B cell (primary cell): ENCODE data around the gene CHST11. TPM values are rescaled to one million over a fixed set of nuclear protein-coding genes. Genes with fewer than 3 reads are reported as not detected.

ENCODE experiments used
- ATAC-seq: fragments of 200-7000 bp; cut with Tn5 transposase; one replicate; pipeline ENCODE4 v1.10.0; 2021; ENCODE audit warnings: low read depth, mild to moderate bottlenecking, moderate number of reproducible peaks, moderate library complexity
- CTCF ChIA-PET: fragments of 350-600 bp; sonication (Branson Sonifier 250); formaldehyde crosslinking; loops from one replicate; lab custom pipeline; 2021; ENCODE audit warnings: antibody characterized with exemption, inconsistent platforms; lab: Charles Lee
- POLR2A ChIA-PET: fragments of 350-600 bp; sonication (Branson Sonifier 250); formaldehyde crosslinking; loops from one replicate; lab custom pipeline; 2021; ENCODE audit warnings: antibody characterized with exemption; lab: Charles Lee
- DNase-seq: peaks from one replicate; pipeline ENCODE4 v3.0.0; 2013
- H2AFZ ChIP-seq: 2 replicates; pipeline ENCODE4 v1.6.1; 2012; ENCODE audit warnings: mild to moderate bottlenecking, low read depth, low read length; ENCODE audit not compliant: insufficient read depth, poor library complexity, severe bottlenecking
- H3K27ac ChIP-seq, 2 donors: 1 replicate in 1 of 2; 2 replicates in 1 of 2; pipeline ENCODE4 v1.5.1; 2012 to 2013; ENCODE audit warnings: low read length in 2 of 2, mild to moderate bottlenecking in 2 of 2, moderate library complexity in 1 of 2
- H3K27me3 ChIP-seq, 4 experiments: fragments of 200-600 bp in 1 of 4; sonication (generic) in 1 of 4; replicated peaks in 1 of 4; 1 replicate in 2 of 4; 2 replicates in 2 of 4; pipeline versions ENCODE4 v1.6.1 to v1.7.0; 2013 to 2016; ENCODE audit warnings: low read length in 3 of 4, mild to moderate bottlenecking in 2 of 4, mixed read lengths in 1 of 4, moderate library complexity in 1 of 4; ENCODE audit not compliant: insufficient read depth in 4 of 4, control insufficient read depth in 3 of 4; ENCODE audit errors: control extremely low read depth in 1 of 4
- H3K36me3 ChIP-seq, 2 experiments: replicated peaks in 1 of 2; 1 replicate in 1 of 2; 2 replicates in 1 of 2; pipeline versions ENCODE4 v1.6.1 to v1.7.1; 2013; ENCODE audit warnings: low read length in 1 of 2; ENCODE audit not compliant: insufficient read depth in 2 of 2, control insufficient read depth in 1 of 2; ENCODE audit errors: control extremely low read depth in 1 of 2, extremely low read depth in 1 of 2
- H3K4me1 ChIP-seq, 2 donors: fragments of 200-600 bp in 1 of 2; sonication (generic) in 1 of 2; 1 replicate in 1 of 2; 2 replicates in 1 of 2; pipeline versions ENCODE4 v1.5.1 to v1.6.1; 2013 to 2017; ENCODE audit warnings: low read length in 2 of 2; ENCODE audit not compliant: control insufficient read depth in 2 of 2, insufficient read depth in 2 of 2
- H3K4me2 ChIP-seq: replicated peaks from 2 replicates; pipeline ENCODE3; 2012; ENCODE audit warnings: mild to moderate bottlenecking, low read depth, low read length; ENCODE audit not compliant: poor library complexity, severe bottlenecking
- H3K4me3 ChIP-seq, 5 experiments: fragments of 200-600 bp in 1 of 5; sonication (generic) in 1 of 5; 1 replicate in 3 of 5; 2 replicates in 2 of 5; pipeline versions ENCODE4 v1.5.1 to v1.7.0; 2011 to 2016; ENCODE audit warnings: low read length in 4 of 5, mild to moderate bottlenecking in 4 of 5, low read depth in 2 of 5, control low read depth in 1 of 5, moderate library complexity in 1 of 5; ENCODE audit not compliant: insufficient read depth in 1 of 5; ENCODE audit errors: control extremely low read depth in 1 of 5, extremely low read depth in 1 of 5
- H3K79me2 ChIP-seq: fragments of 200-600 bp; sonication (generic); one replicate; pipeline ENCODE4 v1.6.0; 2016; ENCODE audit warnings: low read length; ENCODE audit not compliant: control insufficient read depth, insufficient read depth
- H3K9ac ChIP-seq: fragments of 200-600 bp; sonication (generic); 2 replicates; pipeline ENCODE4 v1.6.1; 2017; ENCODE audit warnings: mild to moderate bottlenecking, low read length, moderate library complexity
- H3K9me3 ChIP-seq, 3 donors: one replicate each; pipeline versions ENCODE4 v1.6.1 to v1.7.1; 2013; ENCODE audit warnings: low read length in 2 of 3; ENCODE audit not compliant: control insufficient read depth in 2 of 3, insufficient read depth in 1 of 3; ENCODE audit errors: control extremely low read depth in 1 of 3
- H4K20me1 ChIP-seq: 2 replicates; pipeline ENCODE4 v1.6.0; 2012; ENCODE audit warnings: mild to moderate bottlenecking, low read length; ENCODE audit not compliant: insufficient read depth, control insufficient read depth, poor library complexity, severe bottlenecking
- H3K27ac Mint-ChIP-seq: one replicate; pipeline ENCODE4 v1.8.0; 2021; ENCODE audit warnings: mixed read lengths
- H3K27me3 Mint-ChIP-seq: one replicate; pipeline ENCODE4 v1.8.0; 2021; ENCODE audit warnings: mixed read lengths
- H3K4me1 Mint-ChIP-seq: one replicate; pipeline ENCODE4 v1.8.0; 2021; ENCODE audit warnings: mixed read lengths
- H3K4me3 Mint-ChIP-seq: one replicate; pipeline ENCODE4 v1.8.0; 2021; ENCODE audit warnings: mixed read lengths
- H3K9me3 Mint-ChIP-seq: one replicate; pipeline ENCODE4 v1.8.0; 2022; ENCODE audit warnings: mixed read lengths; ENCODE audit not compliant: insufficient read depth
- CTCF ChIP-seq: fragments of 200-600 bp; IDR thresholded peaks from one replicate; pipeline ENCODE4 v1.8.0; 2022; ENCODE audit warnings: antibody characterized with exemption, mild to moderate bottlenecking
- EZH2 ChIP-seq: IDR thresholded peaks from 2 replicates; pipeline ENCODE4 v1.6.1; 2012; ENCODE audit warnings: borderline replicate concordance, low read depth, mild to moderate bottlenecking, moderate library complexity, low read length; ENCODE audit not compliant: insufficient read depth, poor library complexity, severe bottlenecking
- WGBS: methylation state at CpG from one replicate; pipeline ENCODE4 v1.1.5; 2013; ENCODE audit warnings: missing lambda C conversion rate; ENCODE audit not compliant: insufficient coverage; 5-methylcytosine and 5-hydroxymethylcytosine counted together
- intact Hi-C: fragments of 100-400 bp; cut with micrococcal nuclease; formaldehyde crosslinking; loops from one replicate; pipeline ENCODE4 v1.10.0; 2022
- polyA plus RNA-seq: library from polyadenylated mRNA; depleted of rRNA; stranded (reverse); fragments of >200 nt; gene quantifications from 2 replicates; pipeline ENCODE4 v1.2.3, GENCODE V29; 2012
- total RNA-seq, 2 donors: library from RNA; stranded (reverse); fragments of 120-200 nt in 1 of 2; gene quantifications; 1 replicate in 1 of 2; 2 replicates in 1 of 2; pipeline versions ENCODE4 v1.2.3 to v1.2.4, GENCODE V29; 2013 to 2022

CHST11 gene
- total and polyA plus RNA-seq, 2 donors (not counting 1 experiment from before 2014, with no cell fraction given) = 46.3 to 152 TPM

DNA sequence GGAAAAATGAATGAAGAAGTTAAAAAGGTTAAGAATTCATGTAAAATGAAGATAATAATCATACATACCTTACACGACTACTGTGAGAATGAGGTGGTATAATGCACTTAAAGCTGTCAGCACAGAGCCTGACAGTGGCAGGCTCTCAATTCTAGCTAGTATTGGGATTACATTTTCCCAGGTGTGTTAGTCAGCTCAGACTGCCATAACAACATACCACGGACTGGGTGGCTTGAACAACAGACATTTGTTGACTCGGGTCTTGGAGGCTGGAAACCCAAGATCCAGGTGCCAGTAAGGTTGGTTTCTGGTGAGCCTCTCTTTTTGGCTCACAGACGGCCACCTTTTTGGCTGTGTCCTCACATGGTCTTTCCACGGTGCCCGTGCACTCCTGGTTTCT, 167.8 kb downstream of the CHST11 start:
- peaks cover 25% of the 10 kb centered on the region for H4K20me1 ChIP-seq
- peaks cover 0 to 2% of the 10 kb centered on the region in 2 experiments for H3K36me3 ChIP-seq
- peaks cover 57% of the 10 kb centered on the region for H3K4me1 Mint-ChIP-seq
- H3K9me3 ChIP-seq = no peaks in the 10 kb centered on the region
- H3K27me3 ChIP-seq = no peaks in the 10 kb centered on the region
- H2AFZ ChIP-seq = no peak overlapping the region
- H3K79me2 ChIP-seq = peaks cover 97% of the 10 kb centered on the region
- no peaks in the 10 kb centered on the region for H3K9me3 Mint-ChIP-seq
- H3K27me3 Mint-ChIP-seq = no peaks in the 10 kb centered on the region
- no peak for ATAC-seq
- 100% methylated on average over 5 of the region's 6 CpGs for WGBS
- TF ChIP-seq CTCF = no peak
- no peak for TF ChIP-seq EZH2
- H3K4me2 ChIP-seq = no peak overlapping the region
- no peak overlapping the region for H3K9ac ChIP-seq
- CTCF ChIA-PET = no interaction called here
- POLR2A ChIA-PET = no interaction called here
- no peak overlapping the region for H3K27ac ChIP-seq
- no peak overlapping the region for H3K4me3 ChIP-seq
- peaks cover 0 to 12% of the 10 kb centered on the region in 2 donors for H3K4me1 ChIP-seq
- intact Hi-C loops = no loop called here
- no peak overlapping the region for H3K27ac Mint-ChIP-seq
- no peak for DNase-seq
- no peak overlapping the region for H3K4me3 Mint-ChIP-seq

DNA sequence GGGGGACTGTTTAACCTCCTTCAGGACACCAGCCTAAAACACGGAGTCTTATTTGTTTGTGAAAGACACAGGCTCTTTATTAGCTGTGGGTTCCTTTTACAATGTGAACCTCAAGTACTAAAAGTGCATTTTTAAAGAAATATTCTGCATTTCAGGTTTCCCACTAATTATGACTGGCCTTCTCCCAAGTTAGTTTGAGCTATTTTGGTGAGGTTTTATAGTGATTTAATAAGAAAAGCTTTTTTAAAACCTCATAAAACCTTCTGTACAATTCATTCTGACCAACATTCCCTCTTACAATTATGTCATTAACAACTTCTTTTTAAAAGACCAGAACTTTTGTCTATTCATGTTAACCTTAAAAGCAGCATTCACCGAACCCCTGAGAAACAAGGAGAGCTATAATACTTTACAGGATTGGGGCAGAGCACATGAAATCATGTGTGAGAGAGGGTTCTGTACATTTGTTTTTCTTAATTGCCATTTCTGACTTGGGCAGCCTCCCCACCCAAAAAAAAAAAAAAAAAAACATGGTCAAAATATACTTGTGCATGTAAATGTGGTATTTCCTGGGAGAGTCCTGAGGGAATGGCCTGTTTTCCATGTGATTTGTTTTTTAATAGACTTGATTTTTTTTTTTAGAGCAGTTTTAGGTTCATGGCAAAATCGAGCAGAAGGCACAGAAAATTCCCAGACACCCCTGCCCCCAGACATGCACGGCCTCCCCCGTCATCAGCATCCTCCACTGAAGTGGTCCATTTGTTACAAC, 169.5 kb downstream of the CHST11 start:
- H3K4me3 Mint-ChIP-seq = no peak overlapping the region

More for the DNA sequence above, 169.5 kb downstream of the CHST11 start:
- H3K9ac ChIP-seq = no peak overlapping the region
- DNase-seq (no peak), ATAC-seq (no peak)
- Mint-ChIP-seq H3K27me3 (no peaks in the 10 kb centered on the region), H3K4me1 (peaks cover 55% of the 10 kb centered on the region), H3K27ac (peak overlapping the region; percentile 17), H3K9me3 (no peaks in the 10 kb centered on the region)
- peaks cover 99% of the 10 kb centered on the region for H3K79me2 ChIP-seq
- no peak overlapping the region for H2AFZ ChIP-seq
- H3K4me1 ChIP-seq = peaks cover 0 to 12% of the 10 kb centered on the region in 2 donors
- H3K27me3 ChIP-seq = no peaks in the 10 kb centered on the region
- no peaks in the 10 kb centered on the region for H3K9me3 ChIP-seq
- peaks cover 26% of the 10 kb centered on the region for H4K20me1 ChIP-seq
- H3K4me3 ChIP-seq = no peak overlapping the region
- TF ChIP-seq EZH2 = no peak
- no peak for TF ChIP-seq CTCF
- intact Hi-C loops = no loop called here
- WGBS = 100% methylated on average over 2 of the region's 5 CpGs
- peaks cover 0 to 2% of the 10 kb centered on the region in 2 experiments for H3K36me3 ChIP-seq
- POLR2A ChIA-PET = interaction anchor here (0.6 to 0.7 kb wide), 2 partner anchors 178 to 405 kb away, joined by 3 to 5 read pairs; no protein-coding TSS in a partner anchor
- no peak overlapping the region for H3K4me2 ChIP-seq
- H3K27ac ChIP-seq = no peak overlapping the region
- CTCF ChIA-PET = interaction anchor here (0.9 to 1.0 kb wide), 2 partner anchors 22 to 45 kb away, joined by 3 read pairs; no protein-coding TSS in a partner anchor
